Activated CD4-positive, CD25-positive, alpha-beta regulatory T cell treated with anti-CD3 and anti-CD28 coated beads, Interleukin-2, amount 50 U/mL, for 24 hours (primary cell): Measurements from ENCODE around the gene ADAMTS12.

Source experiments
- ATAC-seq, 2 donors: fragments of 150-1000 bp; cut with Tn5 transposase; one replicate each; pipeline ENCODE4 v1.10.0; 2021; ENCODE audit warnings: mild to moderate bottlenecking in 1 of 2, moderate library complexity in 1 of 2

The ADAMTS12 gene

DNA sequence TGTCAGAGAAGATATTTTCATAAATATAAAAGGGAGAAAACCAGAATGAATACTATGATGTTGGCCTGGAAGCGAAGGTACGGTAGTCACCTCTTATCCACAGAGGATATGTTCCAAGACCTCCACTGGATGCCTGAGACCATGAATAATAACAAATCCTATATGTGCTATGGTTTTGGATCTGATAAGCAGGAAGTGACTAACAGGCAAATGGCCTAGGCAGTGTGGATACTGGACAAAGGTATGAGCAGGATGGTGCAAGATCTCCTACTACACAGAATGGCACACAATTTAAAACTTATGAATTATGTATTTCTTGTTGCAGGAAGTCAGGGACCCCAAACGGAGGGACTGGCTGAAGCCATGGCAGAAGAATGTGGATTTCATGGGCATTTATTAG, 48.2 kb downstream of the ADAMTS12 start:
- ATAC-seq = no peak

GRCh38 chr5:33842456-33842855, 49.3 kb downstream of the ADAMTS12 start:
- no peak for ATAC-seq

- ATAC-seq = no peak
These were observed 49.9 kb downstream of the ADAMTS12 start for GRCh38 chr5:33841891-33842290.

DNA sequence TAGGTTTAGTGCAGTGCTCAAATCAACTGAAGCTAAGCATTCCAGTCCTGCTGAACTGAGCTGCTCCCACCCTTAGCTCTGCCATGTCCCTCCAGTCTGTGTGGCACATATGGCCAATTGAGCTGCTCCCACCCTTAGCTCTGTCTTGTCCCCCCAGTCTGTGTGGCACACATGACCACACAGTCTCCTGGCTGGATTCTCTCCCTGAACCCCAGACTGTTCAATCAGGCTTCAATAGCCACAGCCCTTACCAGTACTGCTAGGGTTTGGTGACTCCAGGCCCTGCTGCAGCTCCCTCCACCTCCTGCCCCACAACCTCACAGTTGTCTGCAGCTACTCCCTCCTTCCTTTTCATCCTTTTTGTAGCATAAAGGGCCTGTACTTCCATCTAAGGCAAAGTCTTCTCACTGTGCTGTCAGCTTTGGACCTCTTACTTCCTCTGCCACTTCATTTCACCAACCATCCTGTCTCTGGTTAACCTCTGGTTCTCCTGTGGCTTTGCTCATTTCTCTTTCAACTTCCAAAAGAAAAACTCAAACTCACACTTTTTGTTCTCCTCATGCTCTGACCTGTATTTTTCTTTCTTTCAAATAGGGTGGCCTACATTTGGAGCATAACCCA, 50.8 kb downstream of the ADAMTS12 start:
- no peak for ATAC-seq

DNA sequence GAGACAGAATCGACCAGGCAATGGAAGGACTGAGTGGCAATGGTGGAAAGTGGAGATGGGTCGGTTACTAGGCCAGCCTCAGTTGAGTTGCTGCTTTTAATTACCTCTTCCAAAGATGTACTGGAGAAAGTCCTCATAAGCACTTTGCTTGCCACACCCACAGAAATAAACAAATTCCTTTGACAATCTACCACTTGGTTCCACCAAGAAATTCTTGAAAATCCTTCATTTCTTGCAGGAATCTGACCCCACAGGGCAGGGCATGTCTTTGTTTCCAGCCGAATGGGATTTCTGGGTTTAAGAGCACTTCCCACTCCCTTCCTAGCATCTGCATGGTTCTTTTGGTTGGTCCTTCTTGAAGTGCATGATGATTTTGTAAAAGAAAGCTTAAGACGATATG, 54.5 kb downstream of the ADAMTS12 start:
- ATAC-seq = no peak

- ATAC-seq = no peak
These were observed 57.5 kb downstream of the ADAMTS12 start for GRCh38 chr5:33834334-33834733.

GRCh38 chr5:33833237-33833575, 58.6 kb downstream of the ADAMTS12 start:
- no peak for ATAC-seq

- no peak for ATAC-seq
These were observed 59.2 kb downstream of the ADAMTS12 start for GRCh38 chr5:33832404-33833236.

DNA sequence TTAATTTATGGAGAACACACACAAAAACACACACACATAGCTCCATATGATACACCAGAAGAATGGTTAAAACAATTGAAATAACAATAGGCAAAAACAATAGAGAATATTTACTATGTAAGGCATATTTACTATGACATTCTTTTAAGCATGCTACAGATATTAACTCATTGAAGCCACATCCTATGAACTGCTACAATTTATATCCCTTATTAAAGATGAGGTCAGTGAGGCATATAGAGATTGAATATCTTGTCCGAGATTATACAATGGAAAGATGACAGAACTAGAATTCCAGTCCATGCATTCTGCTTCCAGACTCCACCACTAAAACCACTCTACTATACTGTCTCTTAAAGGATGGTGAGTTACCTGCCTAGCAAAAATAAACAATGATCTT, 60.7 kb downstream of the ADAMTS12 start:
- no peak for ATAC-seq

DNA sequence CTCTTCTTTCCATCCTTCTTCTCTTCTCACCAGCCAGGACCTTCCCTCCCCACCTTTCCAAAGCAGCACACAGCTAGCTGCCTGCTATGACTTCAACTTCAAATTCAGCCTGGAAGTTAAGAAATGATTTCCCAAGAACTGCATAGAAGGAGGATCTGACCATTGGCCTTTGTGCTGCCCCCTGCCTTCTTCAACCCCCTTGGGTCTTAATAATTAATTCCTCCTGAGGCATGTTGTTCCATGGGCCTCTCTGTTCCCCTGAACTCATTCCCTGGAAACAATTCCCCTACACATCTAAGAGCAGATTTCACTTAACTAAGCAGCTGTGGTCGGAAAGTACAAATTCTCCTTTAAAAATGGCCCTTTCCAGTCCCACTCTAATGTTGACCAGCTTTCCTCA, 62.4 kb downstream of the ADAMTS12 start:
- ATAC-seq = no peak

GRCh38 chr5:33828626-33829308, 63.0 kb downstream of the ADAMTS12 start:
- no peak for ATAC-seq

- ATAC-seq = no peak
These were observed 63.9 kb downstream of the ADAMTS12 start for GRCh38 chr5:33827885-33828284.

GRCh38 chr5:33827018-33827707, 64.6 kb downstream of the ADAMTS12 start:
- no peak for ATAC-seq

- ATAC-seq = no peak
These were observed 67.1 kb downstream of the ADAMTS12 start for GRCh38 chr5:33824516-33825195.

DNA sequence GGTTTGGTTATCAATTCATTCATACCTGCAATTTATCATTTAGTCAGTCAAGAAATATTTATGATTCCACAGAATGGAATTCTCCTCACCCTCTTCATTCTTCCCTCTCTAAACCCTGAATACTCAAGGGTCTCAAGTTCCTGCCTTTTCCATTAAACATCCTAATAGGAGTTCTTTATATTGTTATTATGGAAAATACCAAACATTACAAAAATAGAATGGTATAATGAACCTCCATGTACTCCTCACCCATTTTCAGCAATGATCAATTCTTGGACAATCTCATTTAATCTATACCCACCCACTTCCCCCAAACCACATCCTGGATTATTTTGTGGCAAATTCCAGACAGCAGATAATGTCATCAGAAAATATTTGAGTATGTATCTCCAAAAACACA, 74.5 kb downstream of the ADAMTS12 start:
- no peak for ATAC-seq

GRCh38 chr5:33816791-33817190, 75.0 kb downstream of the ADAMTS12 start:
- ATAC-seq = no peak

GRCh38 chr5:33812746-33813145, 79.0 kb downstream of the ADAMTS12 start:
- ATAC-seq = no peak

GRCh38 chr5:33810491-33811120, 81.2 kb downstream of the ADAMTS12 start:
- no peak for ATAC-seq

GRCh38 chr5:33809936-33810335, 81.9 kb downstream of the ADAMTS12 start:
- ATAC-seq = no peak

- no peak for ATAC-seq
These were observed 83.1 kb downstream of the ADAMTS12 start for GRCh38 chr5:33808699-33809098.

GRCh38 chr5:33807771-33808170, 84.0 kb downstream of the ADAMTS12 start:
- ATAC-seq = no peak

DNA sequence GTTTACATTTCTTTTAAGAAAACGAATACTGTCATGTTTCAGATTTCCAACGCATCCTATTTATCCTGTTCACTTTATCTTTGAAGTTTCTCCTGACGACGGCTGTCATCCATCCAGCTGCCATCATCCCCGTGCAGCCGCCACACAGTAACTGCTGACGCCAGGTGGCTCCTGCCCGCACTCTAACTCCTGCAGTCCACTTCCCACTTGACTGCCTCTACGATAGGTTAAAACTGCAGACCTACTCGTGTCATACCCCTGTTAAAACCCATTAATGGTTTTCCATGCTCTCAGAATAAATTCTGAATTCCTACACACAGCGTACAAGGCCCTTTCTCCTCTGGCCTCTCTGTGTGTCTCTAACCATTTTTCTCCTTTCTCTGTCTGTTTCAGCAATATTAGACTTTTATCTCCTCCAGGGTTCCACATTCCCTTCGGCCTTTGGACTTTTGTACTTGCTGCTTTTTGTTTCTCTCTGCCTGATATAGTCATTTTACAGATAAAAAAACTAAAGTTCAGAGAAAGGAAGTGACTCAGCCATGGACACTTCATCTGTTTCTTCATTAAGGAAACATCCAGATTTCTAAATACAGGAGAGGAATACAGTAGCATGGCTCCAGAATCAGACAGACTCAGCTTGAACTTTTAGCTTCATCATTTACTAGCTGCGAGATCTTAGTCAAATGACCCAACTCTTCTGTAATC, 84.9 kb downstream of the ADAMTS12 start:
- no peak for ATAC-seq
